GM18909 (cell line): Measurements from ENCODE around the gene REEP5.

Experiments
- ATAC-seq: cut with Tn5 transposase; IDR thresholded peaks from one replicate; pipeline ENCODE4 v1.9.1; 2021; ENCODE audit warnings: mild to moderate bottlenecking; ENCODE audit not compliant: unreplicated experiment, poor library complexity

Gene REEP5

DNA sequence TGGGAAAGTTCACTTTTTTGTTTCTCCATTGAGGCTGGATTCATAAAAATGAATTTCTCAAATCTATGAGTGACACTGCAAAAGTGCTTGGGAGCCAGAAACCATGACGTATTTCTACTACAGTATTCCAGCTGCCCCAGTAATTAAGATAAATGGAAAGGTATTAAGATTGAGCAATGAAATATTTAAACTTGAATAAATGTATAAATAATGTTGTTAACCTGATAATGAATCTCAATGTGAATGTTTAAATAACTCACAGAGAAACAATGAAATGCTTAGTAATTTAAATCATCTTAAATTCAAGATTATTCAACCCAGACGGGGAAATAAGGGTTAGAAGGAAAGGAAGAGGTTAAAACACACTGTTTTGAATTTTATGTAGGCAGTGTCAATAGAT lies 72.1 kb downstream of the REEP5 start:
- ATAC-seq = no peak

DNA sequence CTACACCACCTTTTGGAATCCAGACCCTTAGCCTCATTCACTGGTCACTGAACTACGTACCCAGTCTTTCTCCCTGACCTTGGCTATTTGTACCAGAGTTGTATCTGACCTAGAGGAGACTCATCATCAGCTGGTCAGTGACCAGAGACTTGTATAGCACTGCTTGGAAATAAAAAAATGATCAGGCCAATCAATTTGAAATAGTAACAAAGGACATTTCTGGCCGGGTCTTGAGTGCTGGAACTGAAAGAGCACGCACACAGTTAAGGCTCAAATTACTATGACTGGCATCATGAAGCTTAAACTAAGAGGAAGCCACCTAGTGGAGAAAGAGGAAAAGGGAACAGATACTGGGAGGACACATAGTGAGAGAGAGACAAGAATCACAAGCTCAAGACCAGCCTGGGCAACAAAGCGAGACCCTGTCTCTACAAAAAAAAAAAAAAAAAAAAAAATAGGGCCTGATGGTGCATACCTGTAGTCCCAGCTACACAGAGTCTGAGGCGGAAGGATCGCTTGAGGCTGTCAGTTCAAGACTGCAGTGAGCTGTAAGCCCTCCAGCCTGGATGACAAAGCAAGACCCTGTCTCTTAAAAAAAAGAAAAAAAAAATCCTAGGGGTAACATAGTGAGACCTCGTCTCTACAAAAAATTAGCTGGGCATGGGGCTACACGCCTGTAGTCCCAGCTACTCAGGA lies 73.8 kb downstream of the REEP5 start:
- peak; percentile 99 for ATAC-seq

DNA sequence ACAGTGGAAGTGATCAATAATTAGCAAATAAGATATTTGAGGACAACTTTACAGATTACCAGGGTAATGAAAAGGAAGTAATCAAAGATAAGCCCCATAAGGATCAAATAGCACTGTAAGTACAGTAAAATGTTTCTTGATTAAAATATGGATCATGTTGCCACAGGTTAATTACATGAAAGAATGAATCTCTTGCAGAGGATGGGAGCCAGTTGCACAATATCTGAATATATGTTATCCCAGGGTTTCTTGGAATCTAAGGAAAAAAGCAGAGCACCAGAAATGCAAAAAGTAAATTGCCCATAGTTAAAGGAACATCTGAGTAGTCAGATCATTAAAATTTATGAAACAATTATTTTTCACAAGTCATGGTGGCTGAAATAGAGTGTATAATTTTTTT lies 74.7 kb downstream of the REEP5 start:
- no peak for ATAC-seq

DNA sequence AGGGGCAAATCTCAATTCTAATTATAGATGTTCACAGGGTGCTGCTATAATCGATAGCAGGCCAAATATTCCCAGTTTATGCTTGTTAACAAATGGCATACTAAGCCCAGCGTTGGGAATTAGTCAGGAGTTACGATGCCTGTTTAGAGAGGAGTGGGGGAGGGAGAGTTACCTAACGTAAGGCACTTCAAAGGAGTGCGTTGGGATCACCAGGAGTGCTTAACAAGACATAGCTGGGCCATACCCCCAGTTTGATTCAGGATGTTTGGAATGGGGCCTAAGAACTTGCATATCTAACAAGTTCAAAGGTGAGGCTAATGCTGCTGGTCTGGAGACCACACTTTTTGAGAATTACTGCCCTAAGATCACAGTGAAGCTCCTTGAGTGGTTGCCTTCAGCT lies 75.5 kb downstream of the REEP5 start:
- no peak for ATAC-seq

DNA sequence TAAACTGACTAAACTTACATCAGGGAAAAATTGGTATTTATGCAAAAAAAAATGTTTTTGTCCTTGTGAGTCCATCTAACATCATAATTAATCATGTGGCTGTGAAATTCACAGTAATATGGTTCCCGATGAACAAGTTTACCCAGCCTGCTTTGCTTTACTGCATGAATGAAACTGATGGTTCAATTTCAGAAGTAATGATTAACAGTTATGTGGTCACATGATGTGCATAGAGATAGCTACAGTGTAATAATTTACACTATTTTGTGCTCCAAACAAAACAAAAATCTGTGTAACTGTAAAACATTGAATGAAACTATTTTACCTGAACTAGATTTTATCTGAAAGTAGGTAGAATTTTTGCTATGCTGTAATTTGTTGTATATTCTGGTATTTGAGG lies 77.5 kb downstream of the REEP5 start:
- ATAC-seq = no peak

DNA sequence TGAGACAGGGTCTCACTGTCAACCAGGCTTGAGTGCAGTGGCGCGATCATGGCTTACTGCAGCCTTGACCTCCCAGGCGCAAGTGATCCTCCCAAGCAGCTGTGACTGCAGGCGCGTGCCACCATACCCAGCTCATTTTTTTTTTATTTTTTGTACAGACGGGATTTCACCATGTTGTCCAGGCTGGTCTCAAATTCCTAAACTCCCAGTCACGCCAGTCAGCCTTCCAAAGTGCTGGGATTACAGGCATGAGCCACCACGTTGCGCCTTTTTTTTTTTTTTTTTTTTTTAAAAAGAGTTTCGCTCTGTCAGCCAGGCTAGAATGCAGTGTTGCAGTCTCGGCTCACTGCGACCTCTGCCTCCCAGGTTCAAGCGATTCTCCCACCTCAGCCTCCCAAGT lies 88.1 kb downstream of the REEP5 start:
- ATAC-seq = no peak

DNA sequence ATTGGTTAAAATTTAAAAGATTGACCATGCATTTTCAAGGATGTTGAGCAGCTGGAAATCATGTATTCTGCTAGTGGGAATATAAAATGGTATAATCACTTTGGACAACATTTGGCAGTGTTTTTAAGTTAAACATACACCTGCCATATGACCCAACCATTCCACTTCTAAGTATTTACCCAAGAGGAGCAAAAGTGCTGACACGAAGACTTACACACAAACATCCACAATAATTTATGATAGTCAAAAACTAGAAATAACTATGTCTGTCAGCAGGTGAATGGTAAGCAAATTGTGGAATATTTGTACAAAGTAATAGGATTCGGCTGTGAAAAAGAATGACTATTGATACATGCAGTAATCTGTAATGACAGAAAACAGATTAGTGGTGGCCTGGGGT lies 91.6 kb downstream of the REEP5 start:
- no peak for ATAC-seq
